ENCODE results near the gene KIT. TPM values are rescaled to one million over a fixed set of nuclear protein-coding genes. Genes with fewer than 3 reads are reported as not detected.

The KIT gene
- total and polyA plus RNA-seq, 2 of the 13 experiments (the other 11 are each of a cell fraction or from before 2014, with no cell fraction given): not detected

GRCh38 chr4:54687887-54688841, 30.4 kb downstream of the KIT start:
- in situ Hi-C loops (cut with HindIII; ENCODE audit: extremely low pct_ligation_motif_present, low pct_unique_long_range_greater_than_20kb): loop anchor here (10.0 to 25.0 kb wide), 2 partner anchors 277 to 624 kb away; no protein-coding TSS in a partner anchor
- ATAC-seq (no peak), FAIRE-seq (no peak), DNase-seq (ENCODE audit: low spot score) (no peak)
- no peaks in the 10 kb centered on the region for H3K36me3 ChIP-seq (replicated peaks in 1 of 2; ENCODE audit: control insufficient read depth in 1 of 2, insufficient read depth in 2 of 2, low read length in 2 of 2)
- no peaks in the 10 kb centered on the region for H3K9me3 ChIP-seq (ENCODE audit: low read length)
- H3K27ac ChIP-seq (ENCODE audit: extremely low read length, insufficient read depth, low read length): no peak overlapping the region
- no peak overlapping the region for H3K9ac ChIP-seq (ENCODE audit: insufficient read depth, low read depth, low read length)
- CTCF ChIA-PET (ENCODE audit: low intra/inter-chr PET ratio, low total read pairs): no interaction called here
- H3K4me1 ChIP-seq (ENCODE audit: insufficient read depth, low read length): no peaks in the 10 kb centered on the region
- H3K79me2 ChIP-seq (ENCODE audit: insufficient read depth, low read length): no peaks in the 10 kb centered on the region
- intact Hi-C loops (cut with micrococcal nuclease; ENCODE audit: unreplicated experiment): no loop called here
- no peaks in the 10 kb centered on the region for H3K27me3 ChIP-seq (ENCODE audit: control insufficient read depth in 1 of 2, insufficient read depth in 2 of 2, low read length in 2 of 2)
- no peaks in the 10 kb centered on the region for H4K20me1 ChIP-seq (ENCODE audit: insufficient read depth, low read length)
- WGBS (ENCODE audit: low lambda C conversion rate): 23% methylated on average over 11 of the region's 11 CpGs
- no peak overlapping the region for H3K4me2 ChIP-seq (ENCODE audit: low read depth, low read length)
- no peak overlapping the region for H2AFZ ChIP-seq (ENCODE audit: low read length)
- TF ChIP-seq ZNF703 (CRISPR knock-in tag; IDR thresholded peaks at IDR 0.05; ENCODE audit: borderline replicate concordance) (no peak), MZF1 (CRISPR knock-in tag; IDR thresholded peaks at IDR 0.05; ENCODE audit: borderline replicate concordance) (no peak), RFXANK (CRISPR knock-in tag; IDR thresholded peaks at IDR 0.05) (no peak), CC2D1A (CRISPR knock-in tag; IDR thresholded peaks at IDR 0.05) (no peak), SP140L (CRISPR knock-in tag; IDR thresholded peaks at IDR 0.05; ENCODE audit: borderline replicate concordance) (no peak), SMAD3 (CRISPR knock-in tag; IDR thresholded peaks at IDR 0.05) (no peak), ZNF264 (CRISPR knock-in tag; IDR thresholded peaks at IDR 0.05) (no peak), SP4 (CRISPR knock-in tag; IDR thresholded peaks at IDR 0.05) (no peak), KDM1A (CRISPR knock-in tag; IDR thresholded peaks at IDR 0.05) (no peak), HMG20B (CRISPR knock-in tag; conservative IDR thresholded peaks at IDR 0.05) (no peak), GATA4 (IDR thresholded peaks at IDR 0.05; ENCODE audit: borderline replicate concordance, low read depth) (no peak), NR1H2 (CRISPR knock-in tag; IDR thresholded peaks at IDR 0.05; ENCODE audit: borderline replicate concordance, low read depth) (no peak), ZNF17 (CRISPR knock-in tag; IDR thresholded peaks at IDR 0.05) (no peak), ZNF414 (CRISPR knock-in tag; IDR thresholded peaks at IDR 0.05) (no peak)
- POLR2A ChIA-PET: no interaction called here
- BruUV-seq (replicated peaks): no TSS peak
- H3K4me3 ChIP-seq (replicated peaks in 1 of 3; ENCODE audit: insufficient read depth in 1 of 3, low read depth in 2 of 3, low read length in 3 of 3): no peak overlapping the region

All from HepG2 (cell line).